OCI-LY7 (cell line): ENCODE measurements around the gene DAPK1. TPM values are rescaled to one million over a fixed set of nuclear protein-coding genes. Genes with fewer than 3 reads are reported as not detected.

Experiments used
- BruUV-seq: library from RNA; stranded (reverse); fragments of 400-500 nt; replicated peaks from 2 replicates; lab custom pipeline; 2021; lab: Mats Ljungman, UMichigan
- CTCF ChIA-PET: fragments of 300-600 bp; sonication (Branson Sonifier 250); formaldehyde crosslinking; loops from one replicate; lab custom pipeline; 2022; ENCODE audit warnings: antibody characterized with exemption; ENCODE audit not compliant: unreplicated experiment; lab: Charles Lee
- POLR2A ChIA-PET: fragments of 300-600 bp; sonication (Branson Sonifier 250); formaldehyde crosslinking; loops from one replicate; lab custom pipeline; 2022; ENCODE audit warnings: antibody characterized with exemption; lab: Charles Lee
- DNase-seq: peaks from one replicate; pipeline ENCODE4 v3.0.0-alpha.2; 2015; ENCODE audit warnings: low spot score
- H2AFZ ChIP-seq: fragments of 200-600 bp; sonication (generic), shearing (Covaris generic); 2 replicates; pipeline ENCODE4 v1.6.1; 2014; ENCODE audit warnings: mild to moderate bottlenecking, antibody characterized with exemption, low read length, moderate library complexity
- H3K27ac ChIP-seq: fragments of 200-600 bp; sonication (generic); 2 replicates; pipeline ENCODE4 v1.5.1; 2014; ENCODE audit warnings: mixed run types, low read depth, mild to moderate bottlenecking, moderate library complexity, low read length, inconsistent platforms; ENCODE audit not compliant: poor library complexity, severe bottlenecking
- H3K36me3 ChIP-seq: fragments of 200-600 bp; sonication (generic); 2 replicates; pipeline ENCODE4 v1.6.1; 2014; ENCODE audit warnings: mild to moderate bottlenecking, antibody characterized with exemption, low read length, moderate library complexity, mixed read lengths; ENCODE audit not compliant: insufficient read depth
- H3K4me1 ChIP-seq: fragments of 200-600 bp; sonication (generic); 2 replicates; pipeline ENCODE4 v1.5.1; 2014; ENCODE audit warnings: mild to moderate bottlenecking, low read length; ENCODE audit not compliant: insufficient read depth, poor library complexity, severe bottlenecking
- H3K4me2 ChIP-seq: fragments of 200-600 bp; sonication (generic); 2 replicates; pipeline ENCODE4 v1.6.1; 2014; ENCODE audit warnings: mild to moderate bottlenecking, low read length
- H3K4me3 ChIP-seq: fragments of 200-600 bp; sonication (generic); 2 replicates; pipeline ENCODE4 v1.5.1; 2014; ENCODE audit warnings: mild to moderate bottlenecking, low read depth, low read length; ENCODE audit not compliant: poor library complexity, severe bottlenecking
- H3K79me2 ChIP-seq: fragments of 200-600 bp; sonication (generic); 2 replicates; pipeline ENCODE4 v1.6.1; 2016; ENCODE audit warnings: low read depth, mild to moderate bottlenecking, low read length, moderate library complexity, mixed read lengths; ENCODE audit not compliant: insufficient read depth
- H3K9me2 ChIP-seq: fragments of 200-600 bp; sonication (generic); 2 replicates; pipeline ENCODE4 v1.6.1; 2016; ENCODE audit warnings: mild to moderate bottlenecking, low read length, mixed read lengths; ENCODE audit not compliant: insufficient read depth
- H3K9me3 ChIP-seq: fragments of 200-600 bp; sonication (generic); 2 replicates; pipeline ENCODE4 v1.6.1; 2014; ENCODE audit warnings: mild to moderate bottlenecking, mixed run types, low read length, mixed read lengths
- H4K20me1 ChIP-seq: fragments of 200-600 bp; sonication (generic); 2 replicates; pipeline ENCODE4 v1.6.1; 2014; ENCODE audit warnings: mild to moderate bottlenecking, antibody characterized with exemption, low read length, moderate library complexity, mixed read lengths; ENCODE audit not compliant: insufficient read depth
- EZH2phosphoT487 ChIP-seq: fragments of 200-600 bp; sonication (generic); IDR thresholded peaks from 2 replicates; pipeline ENCODE4 v1.6.1; 2018; ENCODE audit warnings: low read depth, borderline replicate concordance, mild to moderate bottlenecking, mixed run types, antibody characterized with exemption, low read length, moderate library complexity, mixed read lengths
- intact Hi-C: fragments of 100-400 bp; cut with micrococcal nuclease; formaldehyde crosslinking; loops from one replicate; pipeline ENCODE4 v1.10.0; 2022; ENCODE audit not compliant: unreplicated experiment
- total RNA-seq, 2 experiments: library from RNA; depleted of rRNA in 1 of 2; stranded (reverse); fragments of >200 nt in 1 of 2; shearing (Covaris generic) in 1 of 2; gene quantifications; 2 replicates each; pipeline ENCODE4 v1.2.3, GENCODE V29; 2014 to 2022
- TF ChIP-seq, protein P1 (sequence below): fragments of 200-600 bp; sonication (generic); conservative IDR thresholded peaks from 2 replicates; pipeline ENCODE4 v1.5.1; 2014; ENCODE audit warnings: mild to moderate bottlenecking, antibody characterized with exemption, low read length, moderate library complexity, mixed read lengths

Gene DAPK1
- total RNA-seq, 2 experiments from 2014 or later = 0.25 to 3.5 TPM

DNA sequence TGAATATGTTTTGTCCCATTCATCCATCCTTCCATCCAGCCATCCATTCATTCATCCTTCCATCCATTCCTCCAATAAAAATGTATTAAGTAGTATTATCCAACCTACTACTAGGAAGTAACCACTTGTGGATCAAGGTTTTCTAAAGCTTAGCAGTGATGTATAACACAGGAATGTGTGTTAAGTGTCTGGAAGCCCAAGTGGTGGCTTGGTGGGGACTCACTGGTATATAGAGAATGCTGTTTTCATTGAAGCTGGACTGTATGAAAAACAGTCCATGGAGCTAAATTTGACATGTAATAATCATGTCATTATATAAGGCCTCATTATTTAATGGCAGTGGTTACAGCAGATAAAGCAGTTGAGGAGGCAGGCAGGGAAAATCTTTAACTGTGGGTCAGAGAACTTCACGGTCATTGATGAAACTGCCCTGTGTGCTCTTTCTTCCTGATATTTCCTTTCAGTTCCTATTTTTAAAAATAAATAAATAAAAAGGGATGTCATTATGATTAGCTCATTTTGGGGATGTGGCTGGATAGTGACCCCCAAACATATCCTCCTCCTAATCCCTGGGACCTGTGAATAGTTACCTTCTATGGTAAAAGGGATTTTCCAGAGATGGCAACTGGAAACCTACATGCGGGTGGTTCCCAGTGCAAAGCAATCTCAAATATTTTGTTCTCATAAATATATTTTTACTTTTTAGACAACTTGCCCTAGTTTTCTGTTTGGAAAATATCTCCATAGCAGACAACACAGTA, 82.3 kb downstream of the DAPK1 start:
- peaks cover 3% of the 10 kb centered on the region for H3K4me1 ChIP-seq
- no TSS peak for BruUV-seq
- no peaks in the 10 kb centered on the region for H3K36me3 ChIP-seq
- intact Hi-C loops = no loop called here
- H3K9me3 ChIP-seq = no peaks in the 10 kb centered on the region
- no peak overlapping the region for H3K4me2 ChIP-seq
- H3K79me2 ChIP-seq = no peaks in the 10 kb centered on the region
- no peak for DNase-seq
- no peaks in the 10 kb centered on the region for H4K20me1 ChIP-seq
- TF ChIP-seq, protein P1, sequence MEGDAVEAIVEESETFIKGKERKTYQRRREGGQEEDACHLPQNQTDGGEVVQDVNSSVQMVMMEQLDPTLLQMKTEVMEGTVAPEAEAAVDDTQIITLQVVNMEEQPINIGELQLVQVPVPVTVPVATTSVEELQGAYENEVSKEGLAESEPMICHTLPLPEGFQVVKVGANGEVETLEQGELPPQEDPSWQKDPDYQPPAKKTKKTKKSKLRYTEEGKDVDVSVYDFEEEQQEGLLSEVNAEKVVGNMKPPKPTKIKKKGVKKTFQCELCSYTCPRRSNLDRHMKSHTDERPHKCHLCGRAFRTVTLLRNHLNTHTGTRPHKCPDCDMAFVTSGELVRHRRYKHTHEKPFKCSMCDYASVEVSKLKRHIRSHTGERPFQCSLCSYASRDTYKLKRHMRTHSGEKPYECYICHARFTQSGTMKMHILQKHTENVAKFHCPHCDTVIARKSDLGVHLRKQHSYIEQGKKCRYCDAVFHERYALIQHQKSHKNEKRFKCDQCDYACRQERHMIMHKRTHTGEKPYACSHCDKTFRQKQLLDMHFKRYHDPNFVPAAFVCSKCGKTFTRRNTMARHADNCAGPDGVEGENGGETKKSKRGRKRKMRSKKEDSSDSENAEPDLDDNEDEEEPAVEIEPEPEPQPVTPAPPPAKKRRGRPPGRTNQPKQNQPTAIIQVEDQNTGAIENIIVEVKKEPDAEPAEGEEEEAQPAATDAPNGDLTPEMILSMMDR = no peak
- TF ChIP-seq EZH2phosphoT487 = no peak
- no peak overlapping the region for H2AFZ ChIP-seq
- no peak overlapping the region for H3K27ac ChIP-seq
- POLR2A ChIA-PET = interaction anchor here (0.6 to 2.6 kb wide), 5 partner anchors 10 to 1285 kb away, joined by 4 to 11 read pairs (median 5); no protein-coding TSS in a partner anchor
- H3K9me2 ChIP-seq = no peaks in the 10 kb centered on the region
- CTCF ChIA-PET = interaction anchor here (0.6 to 1.3 kb wide), 2 partner anchors 10 to 11 kb away, joined by 3 read pairs; no protein-coding TSS in a partner anchor
- no peak overlapping the region for H3K4me3 ChIP-seq

DNA sequence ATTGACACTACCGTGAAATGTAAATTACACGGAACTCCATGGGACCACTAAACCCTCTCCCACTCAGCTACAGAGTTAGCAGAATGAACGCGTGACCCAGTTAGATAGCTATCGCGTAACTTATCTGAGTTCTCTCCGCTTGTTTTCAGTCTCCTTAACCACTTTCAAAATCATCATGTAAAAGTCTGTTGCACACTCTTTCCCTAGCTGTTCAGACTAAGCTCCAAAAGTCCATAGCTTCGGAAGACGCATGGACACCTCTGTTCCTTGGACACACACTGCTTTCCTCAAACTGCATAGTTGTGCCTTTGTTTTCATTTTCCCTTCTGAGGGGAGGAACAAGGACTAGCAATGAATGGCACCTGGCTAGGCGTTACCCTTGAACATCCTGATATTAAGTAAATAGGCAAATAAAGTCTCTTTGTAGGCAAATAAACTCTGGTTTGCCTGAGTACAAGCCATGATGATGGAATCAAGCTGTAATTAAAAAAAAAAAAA, 83.3 kb downstream of the DAPK1 start:
- intact Hi-C loops = no loop called here
- Histone ChIP-seq H3K4me1 (peaks cover 3% of the 10 kb centered on the region), H2AFZ (no peak overlapping the region), H3K27ac (no peak overlapping the region), H3K9me3 (no peaks in the 10 kb centered on the region), H4K20me1 (no peaks in the 10 kb centered on the region), H3K4me3 (no peak overlapping the region), H3K4me2 (no peak overlapping the region), H3K79me2 (no peaks in the 10 kb centered on the region), H3K9me2 (no peaks in the 10 kb centered on the region), H3K36me3 (no peaks in the 10 kb centered on the region)
- CTCF ChIA-PET = interaction anchor here (1.3 kb wide), 1 partner anchor 11 kb away, joined by 3 read pairs; no protein-coding TSS in a partner anchor
- BruUV-seq = no TSS peak
- TF ChIP-seq, protein P1 = no peak
- no peak for TF ChIP-seq EZH2phosphoT487
- DNase-seq = no peak
- POLR2A ChIA-PET = interaction anchor here (1.1 to 2.6 kb wide), 3 partner anchors 11 to 154 kb away, joined by 5 to 11 read pairs (median 8); no protein-coding TSS in a partner anchor
